ENCODE results near the gene GRK5. TPM values are rescaled to one million over a fixed set of nuclear protein-coding genes. Genes with fewer than 3 reads are reported as not detected.
A peak's percentile ranks its signal among the peaks of the same experiment; 100 is the strongest.

The GRK5 gene
- total RNA-seq, 1 experiment from 2014 or later, result 29.0 TPM

GRCh38 chr10:119301397-119301796 is 94.0 kb downstream of the GRK5 start:
- TF ChIP-seq SIN3A (IDR thresholded peaks at IDR 0.05; ENCODE audit: borderline replicate concordance, insufficient read depth, low read depth, low read length) (no peak), TCF7L2 (IDR thresholded peaks at IDR 0.05; ENCODE audit: low read depth, low read length) (no peak), REST (IDR thresholded peaks at IDR 0.05; ENCODE audit: insufficient read depth in 1 of 2, low read depth in 2 of 2, low read length in 1 of 2) (no peak), POLR2AphosphoS5 (IDR thresholded peaks at IDR 0.05; ENCODE audit: low read depth, low read length) (no peak)
- TF ChIP-seq, protein P1, sequence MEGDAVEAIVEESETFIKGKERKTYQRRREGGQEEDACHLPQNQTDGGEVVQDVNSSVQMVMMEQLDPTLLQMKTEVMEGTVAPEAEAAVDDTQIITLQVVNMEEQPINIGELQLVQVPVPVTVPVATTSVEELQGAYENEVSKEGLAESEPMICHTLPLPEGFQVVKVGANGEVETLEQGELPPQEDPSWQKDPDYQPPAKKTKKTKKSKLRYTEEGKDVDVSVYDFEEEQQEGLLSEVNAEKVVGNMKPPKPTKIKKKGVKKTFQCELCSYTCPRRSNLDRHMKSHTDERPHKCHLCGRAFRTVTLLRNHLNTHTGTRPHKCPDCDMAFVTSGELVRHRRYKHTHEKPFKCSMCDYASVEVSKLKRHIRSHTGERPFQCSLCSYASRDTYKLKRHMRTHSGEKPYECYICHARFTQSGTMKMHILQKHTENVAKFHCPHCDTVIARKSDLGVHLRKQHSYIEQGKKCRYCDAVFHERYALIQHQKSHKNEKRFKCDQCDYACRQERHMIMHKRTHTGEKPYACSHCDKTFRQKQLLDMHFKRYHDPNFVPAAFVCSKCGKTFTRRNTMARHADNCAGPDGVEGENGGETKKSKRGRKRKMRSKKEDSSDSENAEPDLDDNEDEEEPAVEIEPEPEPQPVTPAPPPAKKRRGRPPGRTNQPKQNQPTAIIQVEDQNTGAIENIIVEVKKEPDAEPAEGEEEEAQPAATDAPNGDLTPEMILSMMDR (IDR thresholded peaks at IDR 0.05), result no peak
- ATAC-seq, result no peak
- POLR2A ChIA-PET, result no interaction called here

DNA sequence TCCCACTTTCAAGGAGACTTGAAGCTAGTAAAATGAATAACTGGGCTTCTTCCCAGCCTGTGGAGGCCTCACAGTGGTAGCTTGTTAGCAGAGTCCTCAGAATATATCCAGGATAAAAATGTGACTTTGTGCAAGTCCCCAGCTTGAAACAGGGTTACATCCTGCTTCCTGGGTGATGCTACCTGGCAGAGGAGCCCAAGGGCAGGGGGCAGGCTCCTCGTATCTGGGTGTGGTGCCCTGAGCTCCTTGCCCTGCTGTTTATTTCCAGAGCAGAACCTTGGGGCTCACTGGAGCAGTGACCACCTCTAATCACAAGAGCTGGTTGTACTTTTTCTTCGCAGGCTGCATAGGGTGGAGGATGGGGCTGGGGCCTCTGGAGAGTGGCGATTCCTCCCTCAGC is 94.8 kb downstream of the GRK5 start:
- no peak for DNase-seq (ENCODE audit: low read depth, low spot score)
- POLR2A ChIA-PET, result interaction anchor here (0.6 kb wide), 1 partner anchor 63 kb away, joined by 3 read pairs; no protein-coding TSS in a partner anchor
- no peaks in the 10 kb centered on the region for H3K36me3 ChIP-seq (ENCODE audit: control insufficient read depth, insufficient read depth, low read length)
- H3K9me3 ChIP-seq (ENCODE audit: control insufficient read depth, insufficient read depth, low read depth, low read length), result no peaks in the 10 kb centered on the region
- BruUV-seq (replicated peaks), result no TSS peak
- peak overlapping the region; percentile 70 for H3K27ac ChIP-seq (ENCODE audit: low read length)
- no peak for TF ChIP-seq SIN3A (IDR thresholded peaks at IDR 0.05; ENCODE audit: borderline replicate concordance, insufficient read depth, low read depth, low read length)
- no peak for TF ChIP-seq TCF7L2 (IDR thresholded peaks at IDR 0.05; ENCODE audit: low read depth, low read length)
- TF ChIP-seq, protein P1 (IDR thresholded peaks at IDR 0.05), result no peak
- no peak for TF ChIP-seq POLR2AphosphoS5 (IDR thresholded peaks at IDR 0.05; ENCODE audit: low read depth, low read length)
- TF ChIP-seq REST (IDR thresholded peaks at IDR 0.05; ENCODE audit: insufficient read depth in 1 of 2, low read depth in 2 of 2, low read length in 1 of 2), result no peak
- peaks cover 80% of the 10 kb centered on the region for H3K4me1 ChIP-seq (ENCODE audit: control insufficient read depth, insufficient read depth, low read length)
- CTCF ChIA-PET, result interaction anchor here (0.5 to 0.9 kb wide), 2 partner anchors 93 to 187 kb away, joined by 3 to 4 read pairs; no protein-coding TSS in a partner anchor
- no peaks in the 10 kb centered on the region for H3K27me3 ChIP-seq (ENCODE audit: control insufficient read depth, insufficient read depth, low read length)
- no peak overlapping the region for H3K4me3 ChIP-seq (ENCODE audit: low read depth in 2 of 2, low read length in 2 of 2)
- ATAC-seq, result no peak
- intact Hi-C loops (cut with micrococcal nuclease; ENCODE audit: unreplicated experiment) (loop anchor here (10.0 kb wide), 1 partner anchor 113 kb away; no protein-coding TSS in a partner anchor), in situ Hi-C loops (cut with HindIII; ENCODE audit: low pct_unique_long_range_greater_than_20kb, low sequenced_read_pairs) (no loop called here)

More at GRCh38 chr10:119301397-119301796, 94.0 kb downstream of the GRK5 start:
- in situ Hi-C loops (cut with HindIII; ENCODE audit: low pct_unique_long_range_greater_than_20kb, low sequenced_read_pairs), result no loop called here
- H3K27me3 ChIP-seq (ENCODE audit: control insufficient read depth, insufficient read depth, low read length), result no peaks in the 10 kb centered on the region
- DNase-seq (ENCODE audit: low read depth, low spot score), result no peak
- no TSS peak for BruUV-seq (replicated peaks)
- CTCF ChIA-PET, result interaction anchor here (0.9 kb wide), 1 partner anchor 188 kb away, joined by 4 read pairs; no protein-coding TSS in a partner anchor
- no peak overlapping the region for H3K4me3 ChIP-seq (ENCODE audit: low read depth in 2 of 2, low read length in 2 of 2)
- H3K36me3 ChIP-seq (ENCODE audit: control insufficient read depth, insufficient read depth, low read length), result no peaks in the 10 kb centered on the region
- no peaks in the 10 kb centered on the region for H3K9me3 ChIP-seq (ENCODE audit: control insufficient read depth, insufficient read depth, low read depth, low read length)
- peaks cover 72% of the 10 kb centered on the region for H3K4me1 ChIP-seq (ENCODE audit: control insufficient read depth, insufficient read depth, low read length)
- intact Hi-C loops (cut with micrococcal nuclease; ENCODE audit: unreplicated experiment), result loop anchor here (10.0 kb wide), 1 partner anchor 113 kb away; no protein-coding TSS in a partner anchor
- peak overlapping the region; percentile 70 for H3K27ac ChIP-seq (ENCODE audit: low read length)

Data from Panc1 (cell line).